PFSK-1 (cell line): ENCODE measurements around the gene HES2.

Experiments used
- POLR2AphosphoS5 ChIP-seq: IDR thresholded peaks from 2 replicates; pipeline ENCODE4 v1.6.1; 2012; ENCODE audit warnings: low read depth, mild to moderate bottlenecking, control low read depth, low read length, moderate library complexity
- TAF1 ChIP-seq: IDR thresholded peaks from 2 replicates; pipeline ENCODE4 v1.6.1; 2012; ENCODE audit warnings: low read length, control low read depth, borderline replicate concordance; ENCODE audit not compliant: insufficient read depth
- TF ChIP-seq, protein P1 (sequence below), 2 experiments: IDR thresholded peaks; 2 replicates each; pipeline versions ENCODE4 v1.6.1 to v1.8.0; 2011 to 2012; ENCODE audit warnings: low read depth in 2 of 2, low read length in 2 of 2, control low read depth in 1 of 2, inconsistent platforms in 1 of 2, mild to moderate bottlenecking in 1 of 2, moderate library complexity in 1 of 2; ENCODE audit not compliant: insufficient read depth in 1 of 2

DNA sequence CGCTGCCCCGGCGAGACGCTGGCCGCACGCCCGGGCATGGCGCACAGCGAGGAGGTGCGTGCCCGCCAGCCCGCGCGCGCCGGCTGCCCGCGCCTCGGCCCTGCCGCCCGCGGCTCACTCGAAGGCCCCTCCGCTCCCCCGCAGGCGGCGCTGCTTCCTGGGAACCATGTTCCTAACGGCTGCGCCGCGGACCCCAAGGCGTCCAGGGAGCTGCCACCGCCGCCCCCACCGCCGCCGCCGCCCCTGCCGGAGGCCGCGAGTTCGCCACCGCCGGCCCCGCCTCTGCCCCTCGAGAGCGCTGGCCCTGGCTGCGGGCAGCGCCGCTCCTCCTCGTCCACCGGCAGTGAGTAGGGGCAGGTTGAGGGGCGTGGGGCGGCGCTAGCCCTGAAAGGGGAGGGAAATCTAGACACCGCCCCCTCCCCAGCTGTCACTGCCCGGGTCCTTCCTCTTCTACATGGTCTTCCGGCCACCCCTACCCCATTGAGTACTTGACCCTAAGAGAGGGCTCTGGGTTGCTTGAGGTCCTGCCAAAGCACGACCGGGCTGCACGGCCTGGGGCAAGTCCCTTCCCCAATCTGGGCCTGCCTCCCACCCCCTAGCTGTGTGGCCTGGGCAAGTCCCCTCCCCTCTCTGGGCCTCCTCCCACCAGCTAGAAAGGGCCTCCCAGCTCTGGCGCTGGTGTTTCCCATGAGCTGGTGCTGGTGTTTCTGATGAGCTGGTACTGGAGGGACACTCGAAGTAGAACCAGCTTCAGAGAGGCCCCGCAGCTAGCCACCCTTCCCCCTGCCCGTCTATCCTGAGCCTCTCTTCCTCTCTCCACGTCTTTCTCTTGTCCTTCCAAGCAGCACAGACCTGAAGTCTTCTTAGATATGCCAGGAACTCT, 29.3 kb upstream of the HES2 start:
- TF ChIP-seq, protein P1, sequence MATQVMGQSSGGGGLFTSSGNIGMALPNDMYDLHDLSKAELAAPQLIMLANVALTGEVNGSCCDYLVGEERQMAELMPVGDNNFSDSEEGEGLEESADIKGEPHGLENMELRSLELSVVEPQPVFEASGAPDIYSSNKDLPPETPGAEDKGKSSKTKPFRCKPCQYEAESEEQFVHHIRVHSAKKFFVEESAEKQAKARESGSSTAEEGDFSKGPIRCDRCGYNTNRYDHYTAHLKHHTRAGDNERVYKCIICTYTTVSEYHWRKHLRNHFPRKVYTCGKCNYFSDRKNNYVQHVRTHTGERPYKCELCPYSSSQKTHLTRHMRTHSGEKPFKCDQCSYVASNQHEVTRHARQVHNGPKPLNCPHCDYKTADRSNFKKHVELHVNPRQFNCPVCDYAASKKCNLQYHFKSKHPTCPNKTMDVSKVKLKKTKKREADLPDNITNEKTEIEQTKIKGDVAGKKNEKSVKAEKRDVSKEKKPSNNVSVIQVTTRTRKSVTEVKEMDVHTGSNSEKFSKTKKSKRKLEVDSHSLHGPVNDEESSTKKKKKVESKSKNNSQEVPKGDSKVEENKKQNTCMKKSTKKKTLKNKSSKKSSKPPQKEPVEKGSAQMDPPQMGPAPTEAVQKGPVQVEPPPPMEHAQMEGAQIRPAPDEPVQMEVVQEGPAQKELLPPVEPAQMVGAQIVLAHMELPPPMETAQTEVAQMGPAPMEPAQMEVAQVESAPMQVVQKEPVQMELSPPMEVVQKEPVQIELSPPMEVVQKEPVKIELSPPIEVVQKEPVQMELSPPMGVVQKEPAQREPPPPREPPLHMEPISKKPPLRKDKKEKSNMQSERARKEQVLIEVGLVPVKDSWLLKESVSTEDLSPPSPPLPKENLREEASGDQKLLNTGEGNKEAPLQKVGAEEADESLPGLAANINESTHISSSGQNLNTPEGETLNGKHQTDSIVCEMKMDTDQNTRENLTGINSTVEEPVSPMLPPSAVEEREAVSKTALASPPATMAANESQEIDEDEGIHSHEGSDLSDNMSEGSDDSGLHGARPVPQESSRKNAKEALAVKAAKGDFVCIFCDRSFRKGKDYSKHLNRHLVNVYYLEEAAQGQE (IDR thresholded peaks at IDR 0.05; ENCODE audit: insufficient read depth in 1 of 2, low read depth in 2 of 2, low read length in 2 of 2): no peak
- TF ChIP-seq TAF1 (no peak), POLR2AphosphoS5 (no peak)
